DMS 273 (cell line): ENCODE data around the gene HNRNPA0.

Experiments used
- DNase-seq: peaks from one replicate; lab custom pipeline; 2025; ENCODE audit not compliant: unreplicated experiment; lab: John Stamatoyannopoulos, UW

Gene HNRNPA0

DNA sequence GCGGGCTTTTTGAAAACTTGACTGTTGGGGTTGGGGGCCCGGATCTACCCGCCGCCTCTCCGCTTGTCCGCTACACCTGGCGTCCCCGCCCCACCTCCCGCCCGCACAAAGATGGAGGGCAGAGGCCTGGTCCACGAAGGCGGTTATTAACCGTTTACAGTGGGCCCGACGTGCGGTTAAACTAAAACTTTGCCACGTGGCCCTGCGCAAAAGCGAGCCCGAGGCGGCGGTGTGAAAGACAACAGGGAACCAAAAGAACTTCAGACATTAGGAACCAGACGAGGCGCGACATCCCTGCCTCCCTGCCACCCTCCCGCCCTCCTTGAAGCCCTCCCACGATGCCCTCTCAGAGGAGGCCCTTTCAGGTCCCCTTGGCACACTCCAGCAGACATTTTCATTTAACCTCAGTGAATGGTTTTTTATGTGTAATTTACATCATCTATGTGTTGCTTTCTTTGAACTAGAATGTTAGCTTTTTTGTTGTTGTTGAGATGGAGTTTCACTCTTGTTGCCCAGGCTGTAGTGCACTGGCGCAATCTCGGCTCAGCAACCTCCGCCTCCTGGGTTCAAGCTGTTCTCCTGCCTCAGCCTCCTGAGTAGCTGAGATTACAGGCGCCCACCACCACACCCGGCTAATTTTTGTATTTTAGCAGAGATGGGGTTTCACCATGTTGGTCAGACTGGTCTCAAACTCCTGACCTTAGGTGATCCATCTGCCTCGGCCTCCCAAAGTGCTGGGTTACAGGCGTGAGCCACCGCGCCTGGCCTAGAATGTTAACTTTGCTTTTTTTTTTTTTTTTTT, 999 bp upstream of the HNRNPA0 start:
- DNase-seq = no peak

DNA sequence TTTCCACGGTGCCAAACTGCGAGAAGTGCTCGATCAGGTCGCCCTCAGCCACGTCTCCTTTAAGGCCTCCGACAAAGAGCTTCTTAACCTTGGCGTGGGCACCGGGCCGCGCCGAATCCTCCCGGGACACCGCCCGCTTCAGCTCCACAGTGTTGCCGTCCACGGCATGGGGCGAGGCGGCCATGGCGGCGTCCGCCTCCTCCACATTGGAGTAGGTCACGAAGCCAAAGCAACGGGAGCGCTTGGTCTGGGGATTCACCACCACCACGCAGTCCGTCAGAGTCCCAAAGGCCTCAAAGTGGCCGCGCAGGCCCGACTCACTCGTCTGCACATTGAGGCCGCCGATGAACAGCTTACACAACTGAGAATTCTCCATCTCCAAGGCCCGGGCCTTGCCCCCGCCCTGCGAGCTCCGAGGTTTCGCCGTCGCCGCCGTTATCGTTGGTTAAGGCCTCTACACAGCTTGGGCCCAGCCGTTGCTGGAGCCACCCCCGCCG, 424 bp downstream of the HNRNPA0 start:
- peak; percentile 63 for DNase-seq

GRCh38 chr5:137752905-137753690, 1.1 kb downstream of the HNRNPA0 start:
- peak; percentile 62 for DNase-seq

DNA sequence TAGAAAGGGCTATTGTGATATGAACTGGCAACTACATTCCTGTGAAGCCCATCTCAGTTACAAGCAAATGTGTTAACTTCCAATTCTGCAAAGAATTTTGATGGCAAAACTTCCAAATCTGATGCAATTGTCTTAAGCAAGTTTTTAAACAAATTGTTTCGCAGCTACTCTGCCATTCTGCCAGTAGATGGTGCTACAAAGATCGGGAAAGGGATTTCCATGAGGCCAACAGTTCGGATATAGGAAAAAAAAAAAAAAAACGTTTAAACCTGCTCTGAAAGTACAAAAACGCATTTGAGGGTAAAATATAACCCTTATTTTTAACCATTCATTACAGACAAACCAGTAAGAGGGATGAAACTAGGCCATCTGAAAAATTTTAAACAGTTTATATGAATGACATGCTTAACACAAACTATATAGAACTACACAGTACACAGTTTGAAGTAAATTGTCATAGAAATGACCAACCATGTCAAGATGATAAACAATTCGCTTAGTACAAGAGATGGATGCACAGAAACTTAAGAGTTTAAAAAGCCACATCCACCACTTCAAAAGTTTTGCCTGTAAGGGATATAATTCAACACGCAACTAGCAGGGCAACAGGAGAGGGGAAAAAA, 2.2 kb downstream of the HNRNPA0 start:
- peak; percentile 85 for DNase-seq

DNA sequence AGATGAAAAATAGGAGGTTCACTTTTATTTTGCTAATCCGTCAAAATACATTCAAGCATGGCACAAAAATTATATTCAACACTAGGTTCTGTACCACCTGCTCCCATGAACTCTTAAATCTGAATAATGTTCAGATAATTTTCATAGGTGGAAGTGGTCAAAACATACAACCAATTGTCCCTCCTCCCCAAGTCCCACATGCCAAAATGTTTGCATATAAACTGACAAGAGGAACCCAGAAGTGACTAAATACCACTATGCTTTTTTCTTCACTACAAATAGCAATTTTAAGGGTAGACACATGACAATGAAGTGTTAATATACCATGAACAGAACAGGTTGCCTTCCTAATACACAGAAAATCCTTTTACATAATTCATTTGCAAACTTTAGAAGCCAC, 3.7 kb downstream of the HNRNPA0 start:
- DNase-seq = no peak

- DNase-seq = peak; percentile 11
Measured at GRCh38 chr5:137747848-137748247, 6.3 kb downstream of the HNRNPA0 start.

- DNase-seq = peak; percentile 88
Measured at GRCh38 chr5:137743031-137743640, 11.0 kb downstream of the HNRNPA0 start.

DNA sequence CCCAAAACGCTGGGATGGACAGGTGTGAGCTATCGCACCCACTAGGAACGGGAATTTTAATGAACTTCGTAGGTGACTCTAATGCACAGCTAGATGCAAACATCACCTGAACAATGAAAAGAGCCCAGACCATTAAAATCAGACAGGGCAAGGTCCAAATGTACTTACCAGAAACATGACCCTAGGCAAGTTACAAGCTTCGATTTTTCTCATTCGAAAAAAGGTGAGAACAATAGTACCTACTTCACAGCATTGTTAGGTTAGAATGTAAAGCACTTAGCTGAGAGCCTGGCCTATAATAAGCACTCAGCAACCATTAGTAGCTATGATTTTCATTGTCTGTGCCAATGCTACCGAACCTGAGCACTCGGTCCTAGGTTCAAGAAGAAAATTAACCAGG, 12.4 kb downstream of the HNRNPA0 start:
- no peak for DNase-seq

- no peak for DNase-seq
Measured at GRCh38 chr5:137739737-137740136, 14.4 kb downstream of the HNRNPA0 start.

GRCh38 chr5:137738947-137739346, 15.2 kb downstream of the HNRNPA0 start:
- peak; percentile 7 for DNase-seq

- no peak for DNase-seq
Measured at GRCh38 chr5:137737349-137738131, 16.6 kb downstream of the HNRNPA0 start.

GRCh38 chr5:137736496-137736895, 17.7 kb downstream of the HNRNPA0 start:
- no peak for DNase-seq

DNA sequence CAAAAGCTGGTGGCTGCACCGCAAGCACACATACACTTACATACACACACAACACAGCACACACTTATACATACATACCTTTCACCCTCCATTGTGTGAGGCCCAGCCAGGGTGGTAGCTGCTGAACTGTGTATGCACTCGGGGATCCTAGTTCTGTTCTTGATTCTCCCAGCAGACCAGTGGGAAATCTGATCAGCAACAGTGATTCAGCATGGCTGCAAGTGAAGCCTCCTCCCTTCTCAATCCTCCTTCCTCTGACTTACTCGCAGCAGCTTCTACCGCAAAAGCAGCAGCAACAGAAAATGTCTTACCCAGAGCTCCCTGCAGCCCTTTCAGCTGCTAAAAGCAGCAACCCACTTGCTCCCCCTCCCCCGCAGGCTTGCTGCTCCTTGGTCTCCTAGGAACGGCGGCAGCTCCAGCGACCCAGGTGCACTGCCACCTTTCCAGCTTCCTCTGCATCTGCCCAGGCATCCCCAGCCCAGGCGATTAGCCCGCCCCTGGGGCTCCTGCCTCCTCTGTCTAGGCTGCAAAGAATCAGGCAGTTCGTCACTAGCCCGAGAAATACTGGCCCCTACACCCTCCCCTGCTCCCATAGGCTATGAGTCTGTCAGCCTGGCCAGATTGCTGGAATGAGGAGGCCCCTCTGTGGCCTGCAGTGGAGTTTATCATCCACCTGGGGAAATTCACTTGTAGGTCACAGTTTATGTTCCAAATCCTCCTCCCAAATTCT, 18.4 kb downstream of the HNRNPA0 start, which contains the start of gene KLHL3:
Gene KLHL3 (minus strand): TSS at position 535 of the 730 bp plus-strand sequence. CDS start 443 bp downstream, at position 92.
- peak; percentile 77 for DNase-seq

DNA sequence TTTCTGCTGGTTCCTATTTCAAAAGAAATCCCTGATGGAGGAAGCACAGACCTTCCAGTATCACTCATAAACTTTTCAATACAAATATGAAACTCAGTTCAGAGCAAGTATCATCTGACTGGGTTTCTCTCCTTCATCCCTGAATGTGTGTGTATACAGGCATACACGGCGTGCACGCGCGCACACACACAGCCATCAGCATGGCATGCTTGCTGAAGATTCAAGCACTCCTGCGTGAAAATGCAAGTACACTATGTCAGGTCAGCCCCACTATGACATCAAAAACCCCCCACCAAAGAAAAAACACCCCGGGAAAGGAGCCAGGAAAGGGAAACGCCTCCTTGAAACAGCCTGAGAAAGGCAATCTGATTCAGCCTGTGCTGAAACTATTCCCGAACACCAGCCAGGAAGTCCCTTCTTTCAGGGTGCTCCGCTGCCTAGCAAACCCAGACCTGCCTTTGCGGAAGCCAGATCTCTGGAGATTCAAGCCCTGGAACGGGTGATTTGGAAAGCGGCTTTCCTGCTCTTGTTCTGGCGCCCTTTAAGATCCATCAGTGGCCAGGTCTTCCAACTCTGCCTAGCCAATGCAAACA, 19.1 kb downstream of the HNRNPA0 start:
- peak; percentile 44 for DNase-seq

- peak; percentile 58 for DNase-seq
Measured at GRCh38 chr5:137734331-137734730, 19.8 kb downstream of the HNRNPA0 start.

GRCh38 chr5:137733922-137734321, 20.2 kb downstream of the HNRNPA0 start:
- no peak for DNase-seq

DNA sequence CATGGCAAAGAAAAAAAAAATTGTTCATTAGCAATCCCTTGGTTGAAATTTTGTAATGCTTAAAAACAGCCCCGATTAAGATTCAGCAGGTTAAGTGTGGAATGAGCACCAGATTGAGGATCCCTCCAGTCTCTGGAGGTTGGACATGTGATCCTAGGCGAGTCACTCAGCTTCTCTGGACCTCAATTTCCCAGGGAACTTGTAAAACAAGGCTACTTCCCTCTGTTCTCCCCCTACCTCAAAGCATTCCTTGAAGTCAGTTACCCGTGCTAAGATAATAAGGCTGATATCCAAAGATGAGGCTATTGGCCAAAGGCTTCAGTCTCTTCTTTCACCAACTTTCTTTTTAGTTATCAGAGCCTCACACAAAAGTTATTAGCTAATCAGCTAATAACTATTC, 21.2 kb downstream of the HNRNPA0 start:
- DNase-seq = no peak

DNA sequence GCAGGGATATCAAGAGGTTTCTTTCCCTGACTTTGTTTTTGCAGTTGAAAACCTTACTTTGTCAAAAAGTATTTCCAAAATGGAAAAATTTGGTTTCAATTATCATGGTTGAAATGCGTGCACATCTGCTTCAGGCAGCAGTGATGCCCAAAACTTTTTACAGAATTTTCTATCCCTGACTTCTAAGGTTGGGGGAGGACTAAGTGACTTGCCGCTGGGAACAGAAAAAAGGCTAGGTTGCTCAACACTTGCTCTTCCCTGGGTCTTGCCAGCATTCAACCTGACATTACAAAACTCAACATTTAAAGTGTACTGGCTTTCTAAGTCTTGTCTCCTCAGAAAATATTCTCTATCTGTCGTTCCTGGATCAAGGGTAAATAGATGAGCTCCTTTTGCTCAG, 23.0 kb downstream of the HNRNPA0 start:
- DNase-seq = no peak

- DNase-seq = no peak
Measured at GRCh38 chr5:137730336-137730735, 23.8 kb downstream of the HNRNPA0 start.
